Ovary (tissue), 3 donors: ENCODE data around the gene NACA.

ENCODE experiments used
- EP300 ChIP-seq: sonication (generic); formaldehyde crosslinking; IDR thresholded peaks from one replicate; pipeline ENCODE4 v1.6.1; 2017; ENCODE audit warnings: antibody characterized with exemption
- POLR2A ChIP-seq: fragments of 450-650 bp; IDR thresholded peaks from one replicate; pipeline ENCODE4 v1.6.1; 2017; ENCODE audit warnings: antibody characterized with exemption, mild to moderate bottlenecking, moderate library complexity
- TF ChIP-seq, protein P1 (sequence below), 3 donors: fragments of 450-650 bp in 2 of 3; fragments of 200-600 bp in 1 of 3; IDR thresholded peaks; one replicate each; pipeline versions ENCODE4 v1.5.1 to v1.8.0; 2016 to 2022; ENCODE audit warnings: antibody characterized with exemption in 3 of 3, mild to moderate bottlenecking in 1 of 3
- donor health status: DM: no; HTN: no; CAD: no.

DNA sequence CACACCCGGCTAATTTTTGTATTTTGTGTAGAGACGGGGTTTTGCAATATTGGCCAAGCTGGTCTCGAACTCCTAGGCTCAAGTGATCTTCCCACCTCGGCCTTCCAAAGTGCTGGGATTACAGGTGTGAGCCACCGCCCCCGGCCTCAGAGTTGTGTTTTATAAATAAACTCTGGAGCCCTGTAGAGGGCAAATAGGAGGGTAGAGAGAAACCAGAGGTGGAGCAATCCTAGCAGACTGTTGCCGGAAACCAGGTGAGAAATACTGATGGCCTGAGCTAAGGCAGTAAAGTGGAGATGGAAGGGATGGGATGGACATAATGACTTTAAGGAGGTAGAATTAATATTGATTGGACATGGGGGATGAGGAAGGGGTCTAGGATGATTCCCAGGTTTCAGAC, 35.4 kb upstream of the NACA start:
- no peak for TF ChIP-seq EP300
- no peak for TF ChIP-seq POLR2A
- TF ChIP-seq, protein P1, sequence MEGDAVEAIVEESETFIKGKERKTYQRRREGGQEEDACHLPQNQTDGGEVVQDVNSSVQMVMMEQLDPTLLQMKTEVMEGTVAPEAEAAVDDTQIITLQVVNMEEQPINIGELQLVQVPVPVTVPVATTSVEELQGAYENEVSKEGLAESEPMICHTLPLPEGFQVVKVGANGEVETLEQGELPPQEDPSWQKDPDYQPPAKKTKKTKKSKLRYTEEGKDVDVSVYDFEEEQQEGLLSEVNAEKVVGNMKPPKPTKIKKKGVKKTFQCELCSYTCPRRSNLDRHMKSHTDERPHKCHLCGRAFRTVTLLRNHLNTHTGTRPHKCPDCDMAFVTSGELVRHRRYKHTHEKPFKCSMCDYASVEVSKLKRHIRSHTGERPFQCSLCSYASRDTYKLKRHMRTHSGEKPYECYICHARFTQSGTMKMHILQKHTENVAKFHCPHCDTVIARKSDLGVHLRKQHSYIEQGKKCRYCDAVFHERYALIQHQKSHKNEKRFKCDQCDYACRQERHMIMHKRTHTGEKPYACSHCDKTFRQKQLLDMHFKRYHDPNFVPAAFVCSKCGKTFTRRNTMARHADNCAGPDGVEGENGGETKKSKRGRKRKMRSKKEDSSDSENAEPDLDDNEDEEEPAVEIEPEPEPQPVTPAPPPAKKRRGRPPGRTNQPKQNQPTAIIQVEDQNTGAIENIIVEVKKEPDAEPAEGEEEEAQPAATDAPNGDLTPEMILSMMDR (IDR thresholded peaks at IDR 0.05): no peak
